GM11168 (cell line): ENCODE measurements around the gene ENHO.
"Not testable (repeated sequence)": the region's sequence is repeated elsewhere in the genome, so short reads cannot be mapped to it uniquely, and the experiment has no call there.

Source experiments
- in situ Hi-C: fragments of 300-500 bp; cut with MboI; formaldehyde crosslinking; loops from one replicate; pipeline ENCODE4 v1.12.0; 2022; ENCODE audit warnings: low sequenced_read_pairs; ENCODE audit not compliant: unreplicated experiment

The ENHO gene

DNA sequence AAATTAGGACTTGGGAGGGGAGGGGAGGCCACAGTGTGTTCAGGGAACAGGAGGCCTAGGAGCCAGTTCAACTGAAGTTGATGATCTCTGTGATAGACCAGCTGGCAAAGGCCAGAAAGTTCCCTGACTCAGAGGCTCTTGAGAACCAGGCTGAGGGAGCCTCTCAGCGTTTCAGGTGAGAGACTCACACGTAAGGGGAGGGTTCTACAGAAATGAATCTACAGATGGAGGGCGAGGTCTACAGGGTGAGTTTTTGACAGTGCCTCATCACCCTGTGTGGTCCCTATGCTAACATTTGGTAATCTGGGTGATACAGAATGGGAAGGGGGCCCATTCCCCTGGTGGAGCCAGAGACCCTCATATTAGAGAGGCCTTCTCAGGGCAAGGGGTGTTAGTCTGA lies 32.0 kb downstream of the ENHO start:
- in situ Hi-C loops, result loop anchor here (10.0 kb wide), 1 partner anchor 66 kb away; no protein-coding TSS in a partner anchor

DNA sequence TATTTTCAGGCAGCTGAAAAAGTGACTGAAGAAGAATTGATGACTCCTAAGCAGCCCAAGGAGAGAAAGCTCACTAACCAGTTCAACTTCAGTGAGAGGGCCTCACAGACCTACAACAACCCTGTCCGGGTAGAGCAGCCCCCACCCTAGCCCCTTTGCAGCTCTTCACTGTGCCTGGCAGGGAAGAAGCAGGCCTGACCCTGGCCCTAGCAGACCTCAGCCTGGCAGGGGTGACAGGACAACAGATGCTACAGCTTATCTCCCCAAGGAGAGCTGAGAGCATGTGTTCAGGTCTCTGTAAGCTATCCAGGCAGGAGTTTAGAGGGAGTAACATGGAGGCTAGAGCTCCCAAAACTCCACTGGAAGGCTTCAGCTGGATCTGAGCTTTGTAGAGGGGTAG lies 32.4 kb downstream of the ENHO start:
- in situ Hi-C loops, result loop anchor here (10.0 kb wide), 1 partner anchor 66 kb away; no protein-coding TSS in a partner anchor

DNA sequence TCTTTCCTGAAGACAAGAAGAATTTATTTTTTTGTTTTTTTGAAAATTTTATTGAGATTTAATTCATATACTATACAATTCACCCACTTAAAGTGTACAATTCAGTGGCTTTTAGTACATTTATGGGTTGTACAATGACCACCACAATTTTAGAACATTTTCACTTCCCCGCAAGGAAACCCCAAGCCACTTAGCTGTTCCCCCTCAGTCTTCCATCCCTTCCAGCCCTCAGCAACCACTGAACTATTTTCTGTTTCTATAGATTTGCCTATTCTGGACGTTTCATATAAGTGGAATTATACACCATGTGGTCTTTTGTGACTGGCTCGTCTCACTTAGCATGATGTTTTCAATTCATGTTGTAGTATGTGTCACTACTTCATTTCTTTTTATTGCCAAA lies 36.2 kb downstream of the ENHO start:
- in situ Hi-C loops, result no loop called here

DNA sequence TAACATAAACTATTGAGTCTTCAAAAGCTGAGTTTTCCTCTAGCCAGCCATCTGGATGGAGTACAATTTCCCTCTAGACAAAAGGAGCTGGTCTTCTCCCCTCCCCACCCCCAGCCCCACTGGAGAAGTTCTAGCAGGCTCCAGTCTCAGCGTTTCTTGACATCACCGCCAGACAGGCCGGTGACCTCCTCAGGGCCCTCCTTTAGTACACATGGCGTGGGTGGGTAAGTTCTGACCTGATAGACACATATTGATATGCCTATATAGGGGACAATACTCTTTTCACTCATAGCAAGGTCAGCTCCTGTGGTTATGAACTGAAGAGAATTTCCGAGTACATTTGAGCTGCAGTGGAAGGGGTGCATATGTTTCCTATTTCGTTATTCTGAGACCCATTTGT lies 37.0 kb downstream of the ENHO start:
- in situ Hi-C loops, result no loop called here

DNA sequence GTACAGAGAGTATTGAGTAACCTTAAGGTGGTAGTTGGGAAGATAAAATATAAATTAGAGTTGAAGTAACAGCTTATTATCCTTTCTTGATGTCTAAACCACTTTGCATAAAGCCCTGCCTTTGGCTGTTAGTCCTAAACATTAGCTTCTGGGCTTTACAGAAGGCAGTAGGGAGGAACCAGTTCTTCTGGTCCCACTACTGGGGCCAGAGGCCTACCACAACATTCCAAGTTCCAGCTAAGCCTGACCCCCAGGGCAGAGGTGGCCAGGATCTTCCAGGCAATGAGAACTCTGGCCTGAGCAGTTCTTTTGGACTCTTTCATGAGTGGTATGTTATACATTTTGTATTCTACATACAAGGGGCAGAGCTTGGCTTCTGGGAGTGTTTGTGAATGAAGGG lies 38.1 kb downstream of the ENHO start:
- in situ Hi-C loops, result no loop called here

DNA sequence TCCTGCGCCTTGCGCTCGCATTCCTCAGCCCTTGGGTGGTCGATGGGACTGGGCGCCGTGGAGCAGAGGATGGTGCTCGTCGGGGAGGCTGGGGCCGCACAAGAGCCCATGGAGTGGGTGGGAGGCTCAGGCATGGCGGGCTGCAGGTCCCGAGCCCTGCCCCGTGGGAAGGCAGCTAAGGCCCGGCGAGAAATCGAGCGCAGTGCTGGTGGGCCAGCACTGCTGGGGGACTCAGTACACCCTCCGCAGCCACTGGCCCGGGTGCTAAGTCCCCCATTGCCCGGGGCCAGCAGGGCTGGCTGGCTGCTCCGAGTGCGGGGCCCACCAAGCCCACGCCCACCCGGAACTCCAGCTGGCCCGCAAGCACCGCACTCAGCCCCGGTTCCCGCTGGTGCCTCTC lies 40.0 kb downstream of the ENHO start:
- in situ Hi-C loops, result not testable (repeated sequence)

DNA sequence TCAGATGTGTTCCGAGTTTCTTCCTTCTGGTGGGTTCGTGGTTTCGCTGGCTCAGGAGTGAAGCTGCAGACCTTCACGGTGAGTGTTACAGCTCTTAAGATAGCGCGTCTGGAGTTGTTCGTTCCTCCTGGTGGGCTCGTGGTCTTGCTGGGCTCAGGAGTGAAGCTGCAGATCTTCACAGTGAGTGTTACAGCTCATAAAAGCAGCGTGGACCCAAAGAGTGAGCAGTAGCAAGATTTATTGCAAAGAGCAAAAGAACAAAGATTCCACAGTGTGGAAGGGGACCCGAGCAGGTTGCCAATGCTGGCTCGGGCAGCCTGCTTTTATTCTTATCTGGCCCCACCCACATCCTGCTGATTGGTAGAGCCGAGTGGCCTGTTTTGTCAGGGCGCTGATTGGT lies 41.2 kb downstream of the ENHO start:
- in situ Hi-C loops, result not testable (repeated sequence)

DNA sequence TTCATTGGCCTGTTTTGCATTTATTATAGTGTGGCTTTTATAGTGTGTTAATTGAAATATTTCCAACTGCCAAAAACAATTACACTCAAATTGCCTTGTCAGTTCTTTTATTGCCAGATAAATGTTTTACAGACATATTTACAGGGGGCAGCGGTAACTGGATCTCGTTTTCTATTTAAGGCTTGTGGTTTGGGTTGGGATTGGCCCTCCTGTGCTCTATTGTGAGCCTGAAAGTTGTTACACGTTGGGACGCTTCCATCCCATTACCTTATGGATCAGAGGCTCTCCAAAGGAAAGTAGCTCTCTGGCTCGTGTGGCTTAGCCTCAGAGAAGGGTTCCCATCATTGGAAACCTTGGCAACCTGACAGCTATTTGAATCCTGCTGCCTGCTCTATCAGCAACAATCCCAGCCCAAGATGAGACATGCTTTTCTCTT lies 43.3 kb downstream of the ENHO start:
- in situ Hi-C loops, result no loop called here

DNA sequence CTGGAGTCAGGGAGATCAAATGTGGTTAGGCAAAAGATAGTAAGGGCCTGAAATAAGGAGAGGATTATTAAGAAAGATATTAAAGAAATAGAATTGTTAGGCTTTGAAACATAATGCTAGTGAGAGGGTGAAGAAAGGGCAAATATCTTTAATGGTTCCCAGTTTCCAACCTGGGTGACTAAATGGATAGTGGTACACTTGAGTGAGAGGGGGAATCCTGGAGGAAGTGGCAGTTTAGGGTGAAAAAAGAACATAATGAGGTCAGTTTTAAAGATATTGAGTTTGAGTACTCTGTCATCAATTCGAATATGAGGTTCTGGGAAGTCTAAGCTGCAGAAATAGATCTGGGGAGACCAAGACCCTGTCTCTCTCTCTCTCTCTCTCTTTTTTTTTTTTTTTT lies 45.2 kb downstream of the ENHO start:
- in situ Hi-C loops, result no loop called here

DNA sequence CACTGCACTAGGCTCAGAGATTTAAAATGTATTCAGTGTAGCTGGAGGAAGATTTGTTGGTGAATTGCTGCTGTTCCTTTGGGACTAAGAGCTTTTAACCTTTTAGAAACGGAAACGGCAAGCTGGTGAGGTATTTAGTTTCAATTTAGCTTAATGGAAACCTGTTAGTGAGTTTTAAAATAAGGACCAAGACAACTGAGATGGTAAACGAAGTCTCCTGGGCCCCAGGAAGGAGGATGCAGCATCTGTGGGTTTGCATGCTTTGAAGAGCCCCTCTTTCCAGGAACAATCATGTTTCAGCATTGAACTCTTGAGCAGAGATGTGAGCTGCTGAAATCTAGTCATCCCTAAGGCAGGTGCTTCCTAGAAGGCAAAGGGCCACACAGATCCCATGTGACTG lies 47.7 kb downstream of the ENHO start:
- in situ Hi-C loops, result no loop called here
